ENCODE measurements around the gene DIS3L2. TPM values are rescaled to one million over a fixed set of nuclear protein-coding genes. Genes with fewer than 3 reads are reported as not detected.
"Not testable (repeated sequence)": the region's sequence is repeated elsewhere in the genome, so short reads cannot be mapped to it uniquely, and the experiment has no call there.

The DIS3L2 gene
- total and polyA plus RNA-seq, 4 donors: 10.6 to 40.0 (median 21.8) TPM

GRCh38 chr2:232375164-232375563 is 413.7 kb downstream of the DIS3L2 start:
- 58 to 62% methylated on average over 12 of the region's 12 CpGs for WGBS, 2 donors
- Histone ChIP-seq H3K36me3 (ENCODE audit: control insufficient read depth in 1 of 2, insufficient read depth in 2 of 2, low read length in 1 of 2) (no peaks in the 10 kb centered on the region), H3K9me3 (ENCODE audit: control insufficient read depth, low read length) (no peaks in the 10 kb centered on the region), H3K27ac (ENCODE audit: low read depth in 1 of 2, low read length in 2 of 2) (no peak overlapping the region), H3K4me3 (ENCODE audit: low read length in 2 of 2) (no peak overlapping the region), H3K4me1 (ENCODE audit: control insufficient read depth in 1 of 2, insufficient read depth in 2 of 2, low read length in 2 of 2) (no peaks in the 10 kb centered on the region), H3K27me3 (ENCODE audit: control insufficient read depth in 1 of 2, insufficient read depth in 2 of 2, low read length in 1 of 2) (no peaks in the 10 kb centered on the region)
- intact Hi-C loops (cut with DNase I): no loop called here
- DNase-seq (peak in 1 of 2 donors; percentile 3), ATAC-seq (ENCODE audit: low FRiP score) (no peak)

- Histone ChIP-seq H3K36me3 (ENCODE audit: control insufficient read depth in 1 of 2, insufficient read depth in 2 of 2, low read length in 1 of 2) (no peaks in the 10 kb centered on the region), H3K27ac (ENCODE audit: low read depth in 1 of 2, low read length in 2 of 2) (no peak overlapping the region), H3K4me3 (ENCODE audit: low read length in 2 of 2) (no peak overlapping the region), H3K9me3 (ENCODE audit: control insufficient read depth, low read length) (no peaks in the 10 kb centered on the region), H3K4me1 (ENCODE audit: control insufficient read depth in 1 of 2, insufficient read depth in 2 of 2, low read length in 2 of 2) (no peaks in the 10 kb centered on the region), H3K27me3 (ENCODE audit: control insufficient read depth in 1 of 2, insufficient read depth in 2 of 2, low read length in 1 of 2) (no peaks in the 10 kb centered on the region)
- intact Hi-C loops (cut with DNase I): no loop called here
- WGBS, 2 donors: 75 to 77% methylated on average over 4 of the region's 4 CpGs
- DNase-seq (peak; percentile 4 to 38), ATAC-seq (ENCODE audit: low FRiP score) (no peak)
These were observed 414.7 kb downstream of the DIS3L2 start for GRCh38 chr2:232376260-232376659.

GRCh38 chr2:232376713-232377112 is 415.2 kb downstream of the DIS3L2 start:
- 85 to 88% methylated on average over 7 of the region's 7 CpGs for WGBS, 2 donors
- ATAC-seq (ENCODE audit: low FRiP score) (no peak), DNase-seq (peak; percentile 24 to 40)
- Histone ChIP-seq H3K27me3 (ENCODE audit: control insufficient read depth in 1 of 2, insufficient read depth in 2 of 2, low read length in 1 of 2) (no peaks in the 10 kb centered on the region), H3K27ac (ENCODE audit: low read depth in 1 of 2, low read length in 2 of 2) (no peak overlapping the region), H3K4me3 (ENCODE audit: low read length in 2 of 2) (no peak overlapping the region), H3K4me1 (ENCODE audit: control insufficient read depth in 1 of 2, insufficient read depth in 2 of 2, low read length in 2 of 2) (no peaks in the 10 kb centered on the region), H3K36me3 (ENCODE audit: control insufficient read depth in 1 of 2, insufficient read depth in 2 of 2, low read length in 1 of 2) (no peaks in the 10 kb centered on the region), H3K9me3 (ENCODE audit: control insufficient read depth, low read length) (no peaks in the 10 kb centered on the region)
- intact Hi-C loops (cut with DNase I): no loop called here

DNA sequence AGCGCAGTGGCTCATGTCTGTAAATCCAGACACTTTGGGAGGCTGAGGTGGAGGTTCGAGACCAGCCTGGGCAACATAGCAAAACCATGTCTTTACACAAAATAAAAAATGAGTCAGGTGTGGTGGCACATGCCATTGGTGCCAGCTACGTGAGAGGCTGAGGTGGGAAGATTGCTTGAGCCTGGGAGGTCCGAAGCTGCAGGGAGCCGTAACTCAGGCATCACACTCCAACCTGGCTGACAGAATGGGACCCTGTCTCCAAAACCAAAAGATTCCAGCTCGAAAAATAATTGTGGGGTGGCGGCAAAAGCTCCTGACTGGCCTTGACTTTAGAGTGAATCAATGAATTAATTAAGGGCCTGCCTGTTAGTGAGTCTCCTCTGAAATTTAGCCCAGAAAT is 415.8 kb downstream of the DIS3L2 start:
- no peak for ATAC-seq (ENCODE audit: low FRiP score)
- no peak overlapping the region for H3K4me3 ChIP-seq (ENCODE audit: low read length in 2 of 2)
- no peaks in the 10 kb centered on the region for H3K4me1 ChIP-seq (ENCODE audit: control insufficient read depth in 1 of 2, insufficient read depth in 2 of 2, low read length in 2 of 2)
- intact Hi-C loops (cut with DNase I): no loop called here
- H3K9me3 ChIP-seq (ENCODE audit: control insufficient read depth, low read length): no peaks in the 10 kb centered on the region
- peak in 1 of 2 donors; percentile 6 for DNase-seq
- H3K27me3 ChIP-seq (ENCODE audit: control insufficient read depth in 1 of 2, insufficient read depth in 2 of 2, low read length in 1 of 2): no peaks in the 10 kb centered on the region
- 87% methylated on average over 7 of the region's 7 CpGs for WGBS, 2 donors
- no peaks in the 10 kb centered on the region for H3K36me3 ChIP-seq (ENCODE audit: control insufficient read depth in 1 of 2, insufficient read depth in 2 of 2, low read length in 1 of 2)
- no peak overlapping the region for H3K27ac ChIP-seq (ENCODE audit: low read depth in 1 of 2, low read length in 2 of 2)

DNA sequence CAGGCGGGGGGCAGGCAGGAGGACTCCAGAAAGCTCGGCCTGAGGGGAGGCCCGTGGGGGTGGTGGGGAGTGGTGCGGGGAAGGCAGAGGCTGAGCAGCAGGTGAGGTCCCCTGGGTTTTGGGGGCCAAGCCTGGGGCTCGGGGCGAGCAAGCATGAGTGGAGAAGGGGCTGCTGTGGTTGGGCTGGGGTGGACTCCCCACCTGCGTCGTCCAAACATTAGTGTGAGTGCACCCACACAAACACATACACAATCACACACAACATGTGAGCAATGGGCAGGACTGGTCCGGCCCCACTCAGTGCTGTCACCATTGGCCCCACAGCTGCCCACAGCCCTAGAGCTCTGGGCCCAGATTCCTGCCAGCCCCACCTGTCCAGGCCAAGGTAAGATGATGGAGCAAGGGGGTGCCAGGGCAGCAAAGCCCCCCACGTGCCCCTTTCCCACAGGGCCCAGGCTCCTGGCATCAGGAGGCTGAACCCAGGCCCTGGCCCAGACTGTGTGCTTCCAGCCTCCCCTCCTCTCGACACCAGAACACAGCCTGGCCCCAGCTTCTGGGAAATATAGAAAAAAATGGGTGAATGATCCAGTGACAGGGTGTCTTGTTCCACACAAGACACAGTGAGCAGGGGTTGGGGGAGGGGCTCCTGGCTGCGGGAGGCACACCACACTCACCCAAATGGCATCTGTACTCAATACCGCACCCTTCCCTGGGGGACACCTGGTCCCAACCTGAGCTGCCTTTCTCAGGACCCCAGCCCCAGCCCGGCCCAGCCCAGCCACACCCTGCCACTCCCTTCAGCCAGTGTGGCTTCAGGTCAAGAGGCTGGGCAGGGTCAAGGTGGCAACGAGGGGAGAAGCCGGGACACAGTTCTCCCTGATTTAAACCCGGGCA is 416.6 kb downstream of the DIS3L2 start:
- no peak overlapping the region for H3K4me3 ChIP-seq (ENCODE audit: low read length in 2 of 2)
- WGBS, 2 donors: 74 to 81% methylated on average over 16 to 17 of the region's 17 CpGs
- H3K9me3 ChIP-seq (ENCODE audit: control insufficient read depth, low read length): no peaks in the 10 kb centered on the region
- no peaks in the 10 kb centered on the region for H3K36me3 ChIP-seq (ENCODE audit: control insufficient read depth in 1 of 2, insufficient read depth in 2 of 2, low read length in 1 of 2)
- no peak overlapping the region for H3K27ac ChIP-seq (ENCODE audit: low read depth in 1 of 2, low read length in 2 of 2)
- H3K27me3 ChIP-seq (ENCODE audit: control insufficient read depth in 1 of 2, insufficient read depth in 2 of 2, low read length in 1 of 2): no peaks in the 10 kb centered on the region
- no peaks in the 10 kb centered on the region for H3K4me1 ChIP-seq (ENCODE audit: control insufficient read depth in 1 of 2, insufficient read depth in 2 of 2, low read length in 2 of 2)
- intact Hi-C loops (cut with DNase I): no loop called here
- DNase-seq: peak; percentile 27 to 48
- no peak for ATAC-seq (ENCODE audit: low FRiP score)

DNA sequence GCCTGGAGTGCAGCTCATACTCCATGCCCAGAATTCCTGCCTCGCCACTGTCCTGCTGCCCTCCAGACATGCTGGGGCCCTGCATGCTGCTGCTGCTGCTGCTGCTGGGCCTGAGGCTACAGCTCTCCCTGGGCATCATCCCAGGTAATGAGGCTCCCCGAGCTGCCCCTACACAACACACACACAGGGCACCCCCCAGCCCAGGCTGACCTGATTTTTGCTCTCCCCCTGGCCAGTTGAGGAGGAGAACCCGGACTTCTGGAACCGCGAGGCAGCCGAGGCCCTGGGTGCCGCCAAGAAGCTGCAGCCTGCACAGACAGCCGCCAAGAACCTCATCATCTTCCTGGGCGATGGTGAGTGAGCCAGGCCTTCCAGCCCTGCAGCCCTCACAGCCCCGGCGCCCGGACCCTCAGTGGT is 417.2 kb downstream of the DIS3L2 start, which contains the start of gene ALPP:
ALPP (plus strand) TSS at position 17 of the 417 bp plus-strand sequence; CDS start at position 69, 52 bp downstream.
- WGBS, 2 donors: 84 to 88% methylated on average over 12 of the region's 12 CpGs
- H3K27me3 ChIP-seq (ENCODE audit: control insufficient read depth in 1 of 2, insufficient read depth in 2 of 2, low read length in 1 of 2); intact Hi-C loops (cut with DNase I); H3K9me3 ChIP-seq (ENCODE audit: control insufficient read depth, low read length); H3K4me3 ChIP-seq (ENCODE audit: low read length in 2 of 2); H3K36me3 ChIP-seq (ENCODE audit: control insufficient read depth in 1 of 2, insufficient read depth in 2 of 2, low read length in 1 of 2); H3K4me1 ChIP-seq (ENCODE audit: control insufficient read depth in 1 of 2, insufficient read depth in 2 of 2, low read length in 2 of 2); ATAC-seq (ENCODE audit: low FRiP score); H3K27ac ChIP-seq (ENCODE audit: low read depth in 1 of 2, low read length in 2 of 2): not testable (repeated sequence)
- peak in 1 of 2 donors; percentile 62 for DNase-seq

DNA sequence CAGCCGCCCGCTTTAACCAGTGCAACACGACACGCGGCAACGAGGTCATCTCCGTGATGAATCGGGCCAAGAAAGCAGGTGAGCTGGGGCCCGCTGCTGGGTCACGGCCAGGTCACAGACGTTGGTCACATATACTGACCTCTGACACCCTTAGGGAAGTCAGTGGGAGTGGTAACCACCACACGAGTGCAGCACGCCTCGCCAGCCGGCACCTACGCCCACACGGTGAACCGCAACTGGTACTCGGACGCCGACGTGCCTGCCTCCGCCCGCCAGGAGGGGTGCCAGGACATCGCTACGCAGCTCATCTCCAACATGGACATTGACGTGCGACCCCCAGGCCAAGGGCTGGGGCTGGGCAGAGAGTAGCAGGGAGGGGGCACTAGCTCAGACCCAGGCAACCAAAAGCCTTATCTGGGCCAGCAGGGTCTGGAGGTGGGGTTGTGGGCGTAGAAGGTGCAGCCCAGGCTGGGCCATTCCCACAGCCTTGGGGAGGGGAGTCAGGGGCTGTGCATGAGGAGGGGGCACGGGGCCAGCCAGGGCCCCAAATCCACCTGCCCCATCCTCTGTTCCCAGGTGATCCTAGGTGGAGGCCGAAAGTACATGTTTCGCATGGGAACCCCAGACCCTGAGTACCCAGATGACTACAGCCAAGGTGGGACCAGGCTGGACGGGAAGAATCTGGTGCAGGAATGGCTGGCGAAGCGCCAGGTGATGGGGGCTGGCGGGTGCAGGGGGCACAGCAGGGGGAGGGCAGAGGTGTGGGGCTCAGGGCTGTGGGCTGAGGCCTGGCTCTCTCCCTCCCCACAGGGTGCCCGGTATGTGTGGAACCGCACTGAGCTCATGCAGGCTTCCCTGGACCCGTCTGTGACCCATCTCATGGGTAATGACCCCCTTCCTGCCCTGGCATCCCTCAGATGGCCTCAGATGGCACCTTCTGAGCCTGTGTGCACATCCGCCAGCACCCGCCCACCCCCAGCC is 418.4 kb downstream of the DIS3L2 start:
- H3K4me1 ChIP-seq (ENCODE audit: control insufficient read depth in 1 of 2, insufficient read depth in 2 of 2, low read length in 2 of 2); ATAC-seq (ENCODE audit: low FRiP score); H3K36me3 ChIP-seq (ENCODE audit: control insufficient read depth in 1 of 2, insufficient read depth in 2 of 2, low read length in 1 of 2); H3K27ac ChIP-seq (ENCODE audit: low read depth in 1 of 2, low read length in 2 of 2); H3K9me3 ChIP-seq (ENCODE audit: control insufficient read depth, low read length); H3K27me3 ChIP-seq (ENCODE audit: control insufficient read depth in 1 of 2, insufficient read depth in 2 of 2, low read length in 1 of 2); intact Hi-C loops (cut with DNase I); H3K4me3 ChIP-seq (ENCODE audit: low read length in 2 of 2): not testable (repeated sequence)
- peak in 1 of 2 donors; percentile 80 for DNase-seq
- WGBS, 2 donors: 86 to 90% methylated on average over 34 to 41 of the region's 41 CpGs

DNA sequence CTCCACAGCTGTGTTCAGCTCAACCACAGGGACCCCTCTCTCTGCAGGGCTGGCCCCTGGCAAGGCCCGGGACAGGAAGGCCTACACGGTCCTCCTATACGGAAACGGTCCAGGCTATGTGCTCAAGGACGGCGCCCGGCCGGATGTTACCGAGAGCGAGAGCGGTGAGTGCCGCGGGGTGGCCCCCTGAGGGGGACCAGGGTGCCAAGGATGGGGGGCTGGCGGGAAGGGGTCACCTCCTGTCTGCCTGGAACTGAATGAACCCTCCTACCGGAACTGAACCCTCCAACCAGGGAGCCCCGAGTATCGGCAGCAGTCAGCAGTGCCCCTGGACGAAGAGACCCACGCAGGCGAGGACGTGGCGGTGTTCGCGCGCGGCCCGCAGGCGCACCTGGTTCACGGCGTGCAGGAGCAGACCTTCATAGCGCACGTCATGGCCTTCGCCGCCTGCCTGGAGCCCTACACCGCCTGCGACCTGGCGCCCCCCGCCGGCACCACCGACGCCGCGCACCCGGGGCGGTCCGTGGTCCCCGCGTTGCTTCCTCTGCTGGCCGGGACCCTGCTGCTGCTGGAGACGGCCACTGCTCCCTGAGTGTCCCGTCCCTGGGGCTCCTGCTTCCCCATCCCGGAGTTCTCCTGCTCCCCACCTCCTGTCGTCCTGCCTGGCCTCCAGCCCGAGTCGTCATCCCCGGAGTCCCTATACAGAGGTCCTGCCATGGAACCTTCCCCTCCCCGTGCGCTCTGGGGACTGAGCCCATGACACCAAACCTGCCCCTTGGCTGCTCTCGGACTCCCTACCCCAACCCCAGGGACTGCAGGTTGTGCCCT is 419.9 kb downstream of the DIS3L2 start:
- H3K27ac ChIP-seq (ENCODE audit: low read depth in 1 of 2, low read length in 2 of 2); H3K36me3 ChIP-seq (ENCODE audit: control insufficient read depth in 1 of 2, insufficient read depth in 2 of 2, low read length in 1 of 2); ATAC-seq (ENCODE audit: low FRiP score); H3K4me1 ChIP-seq (ENCODE audit: control insufficient read depth in 1 of 2, insufficient read depth in 2 of 2, low read length in 2 of 2); intact Hi-C loops (cut with DNase I); H3K27me3 ChIP-seq (ENCODE audit: control insufficient read depth in 1 of 2, insufficient read depth in 2 of 2, low read length in 1 of 2); H3K4me3 ChIP-seq (ENCODE audit: low read length in 2 of 2); H3K9me3 ChIP-seq (ENCODE audit: control insufficient read depth, low read length): not testable (repeated sequence)
- WGBS, 2 donors: 26 to 36% methylated on average over 30 to 59 of the region's 59 CpGs
- peak in 1 of 2 donors; percentile 30 for DNase-seq

All from aorta (tissue), 5 donors.